Bronchus fibroblast of lung (primary cell): ENCODE measurements around the gene ISL1. TPM values are rescaled to one million over a fixed set of nuclear protein-coding genes. Genes with fewer than 3 reads are reported as not detected.

Source experiments
- total RNA-seq: library from RNA; depleted of rRNA; stranded (reverse); fragments of >200 nt; gene quantifications from 2 replicates; pipeline ENCODE4 v1.2.3, GENCODE V29; 2015

ISL1 gene
- not detected in 2 replicates for total RNA-seq

DNA sequence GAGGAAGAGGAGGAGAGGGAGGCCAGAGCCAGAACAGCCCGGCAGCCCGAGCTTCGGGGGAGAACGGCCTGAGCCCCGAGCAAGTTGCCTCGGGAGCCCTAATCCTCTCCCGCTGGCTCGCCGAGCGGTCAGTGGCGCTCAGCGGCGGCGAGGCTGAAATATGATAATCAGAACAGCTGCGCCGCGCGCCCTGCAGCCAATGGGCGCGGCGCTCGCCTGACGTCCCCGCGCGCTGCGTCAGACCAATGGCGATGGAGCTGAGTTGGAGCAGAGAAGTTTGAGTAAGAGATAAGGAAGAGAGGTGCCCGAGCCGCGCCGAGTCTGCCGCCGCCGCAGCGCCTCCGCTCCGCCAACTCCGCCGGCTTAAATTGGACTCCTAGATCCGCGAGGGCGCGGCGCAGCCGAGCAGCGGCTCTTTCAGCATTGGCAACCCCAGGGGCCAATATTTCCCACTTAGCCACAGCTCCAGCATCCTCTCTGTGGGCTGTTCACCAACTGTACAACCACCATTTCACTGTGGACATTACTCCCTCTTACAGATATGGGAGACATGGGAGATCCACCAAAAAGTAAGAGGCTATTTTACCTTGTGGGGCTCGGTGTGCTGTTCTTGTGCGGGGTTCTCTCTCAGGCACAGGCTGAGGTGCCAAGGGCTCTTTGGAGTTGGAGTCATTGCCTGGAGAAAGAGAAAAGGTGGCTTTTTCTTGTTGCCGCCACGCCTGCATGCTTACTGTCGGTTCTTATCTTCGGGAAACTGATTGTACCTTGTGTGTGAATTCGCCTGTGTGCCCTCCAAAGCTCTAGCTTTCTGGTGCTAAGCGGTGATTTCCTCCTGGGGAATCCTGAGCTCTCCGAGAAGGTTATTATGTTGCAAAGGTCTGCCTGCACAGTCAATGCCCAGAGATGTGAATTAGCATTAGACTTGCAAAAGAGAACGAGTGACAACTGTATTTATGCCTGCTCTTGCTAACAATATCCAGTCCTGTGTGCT lies at the start of gene ISL1:
Gene ISL1, plus strand, starts transcription at position 318 of the 991 bp plus-strand sequence. Its CDS starts 224 bp downstream, at position 542.

